Activated CD8-positive, alpha-beta memory T cell treated with anti-CD3 and anti-CD28 coated beads for 48 hours (primary cell): ENCODE measurements around the gene EFNB3.

Experiments
- DNase-seq, 3 experiments: peaks; one replicate each; pipeline ENCODE4 v3.0.0-alpha.2; 2020; ENCODE audit warnings: low read depth in 2 of 3, low spot score in 2 of 3

Gene EFNB3

GRCh38 chr17:7697828-7698588 is 7.0 kb upstream of the EFNB3 start:
- DNase-seq, result no peak

- DNase-seq, result no peak
Observed at GRCh38 chr17:7700510-7700909, 4.5 kb upstream of the EFNB3 start.

- no peak for DNase-seq
Observed at GRCh38 chr17:7701681-7702080, 3.3 kb upstream of the EFNB3 start.

GRCh38 chr17:7702776-7703175 is 2.2 kb upstream of the EFNB3 start:
- DNase-seq, result no peak

- no peak for DNase-seq
Observed at GRCh38 chr17:7703584-7704479, 1.2 kb upstream of the EFNB3 start.

- no peak for DNase-seq
Observed at GRCh38 chr17:7705269-7706255, 560 bp downstream of the EFNB3 start.

- no peak for DNase-seq
Observed at GRCh38 chr17:7706631-7707354, 1.8 kb downstream of the EFNB3 start.

GRCh38 chr17:7707446-7707845 is 2.4 kb downstream of the EFNB3 start:
- no peak for DNase-seq

GRCh38 chr17:7707858-7708750 is 3.1 kb downstream of the EFNB3 start:
- no peak for DNase-seq

GRCh38 chr17:7709031-7709430 is 4.0 kb downstream of the EFNB3 start:
- DNase-seq, result no peak

GRCh38 chr17:7710301-7710700 is 5.3 kb downstream of the EFNB3 start:
- DNase-seq, result no peak

- no peak for DNase-seq
Observed at GRCh38 chr17:7711051-7711755, 6.2 kb downstream of the EFNB3 start.

GRCh38 chr17:7712111-7712771 is 7.2 kb downstream of the EFNB3 start:
- DNase-seq, result no peak

GRCh38 chr17:7713782-7714181 is 8.8 kb downstream of the EFNB3 start:
- DNase-seq, result no peak

GRCh38 chr17:7714721-7715594 is 10.0 kb downstream of the EFNB3 start:
- no peak for DNase-seq

- DNase-seq, result no peak
Observed at GRCh38 chr17:7715936-7716886, 11.2 kb downstream of the EFNB3 start.
